Trophoblast cell (in vitro differentiated cells and primary cell): ENCODE measurements around the gene FGF22.

Experiments
- DNase-seq, 2 donors: peaks; one replicate each; pipeline ENCODE4 v3.0.0-alpha.2; 2016
- H2AFZ ChIP-seq: 2 replicates; pipeline ENCODE4 v1.6.1; 2013; ENCODE audit warnings: low read length, moderate library complexity, mild to moderate bottlenecking; ENCODE audit not compliant: insufficient read depth, poor library complexity
- H2AK5ac ChIP-seq: 2 replicates; pipeline ENCODE4 v1.6.1; 2013; ENCODE audit warnings: mild to moderate bottlenecking, low read length
- H2BK120ac ChIP-seq: 2 replicates; pipeline ENCODE4 v1.6.1; 2013; ENCODE audit warnings: low read length, mild to moderate bottlenecking, moderate library complexity; ENCODE audit not compliant: insufficient read depth, poor library complexity
- H2BK12ac ChIP-seq: 2 replicates; pipeline ENCODE4 v1.6.1; 2013; ENCODE audit warnings: mild to moderate bottlenecking, low read length, moderate library complexity
- H2BK5ac ChIP-seq: 2 replicates; pipeline ENCODE4 v1.6.1; 2013; ENCODE audit warnings: low read length, low read depth, moderate library complexity, mild to moderate bottlenecking; ENCODE audit not compliant: poor library complexity
- H3K14ac ChIP-seq: 2 replicates; pipeline ENCODE4 v1.6.1; 2013; ENCODE audit warnings: mild to moderate bottlenecking, low read length
- H3K18ac ChIP-seq: 2 replicates; pipeline ENCODE4 v1.6.1; 2013; ENCODE audit warnings: mild to moderate bottlenecking, low read length
- H3K23ac ChIP-seq: 2 replicates; pipeline ENCODE4 v1.6.1; 2013; ENCODE audit warnings: low read length
- H3K27ac ChIP-seq: 2 replicates; pipeline ENCODE4 v1.5.1; 2013; ENCODE audit warnings: low read depth, mild to moderate bottlenecking, inconsistent platforms, low read length, moderate library complexity
- H3K27me3 ChIP-seq: 2 replicates; pipeline ENCODE4 v1.6.1; 2013; ENCODE audit warnings: inconsistent platforms, mild to moderate bottlenecking, low read length, moderate library complexity; ENCODE audit not compliant: insufficient read depth
- H3K36me3 ChIP-seq, 2 experiments: 1 replicate in 1 of 2; 2 replicates in 1 of 2; pipeline ENCODE4 v1.6.1; 2013; ENCODE audit warnings: low read length in 2 of 2, mild to moderate bottlenecking in 2 of 2, moderate library complexity in 1 of 2; ENCODE audit not compliant: insufficient read depth in 2 of 2, control insufficient read depth in 1 of 2
- H3K4ac ChIP-seq: 2 replicates; pipeline ENCODE4 v1.6.1; 2013; ENCODE audit warnings: low read depth, mild to moderate bottlenecking, low read length, moderate library complexity
- H3K4me1 ChIP-seq, 2 experiments: 1 replicate in 1 of 2; 2 replicates in 1 of 2; pipeline ENCODE4 v1.6.1; 2013; ENCODE audit warnings: low read length in 2 of 2, mild to moderate bottlenecking in 2 of 2, moderate library complexity in 1 of 2; ENCODE audit not compliant: insufficient read depth in 2 of 2, control insufficient read depth in 1 of 2
- H3K4me2 ChIP-seq: 2 replicates; pipeline ENCODE4 v1.6.1; 2013; ENCODE audit warnings: inconsistent platforms, mild to moderate bottlenecking, low read length, moderate library complexity
- H3K4me3 ChIP-seq: 2 replicates; pipeline ENCODE4 v1.5.1; 2013; ENCODE audit warnings: mild to moderate bottlenecking, low read depth, low read length, inconsistent platforms
- H3K79me1 ChIP-seq: one replicate; pipeline ENCODE4 v1.6.1; 2013; ENCODE audit warnings: low read length
- H3K79me2 ChIP-seq: 2 replicates; pipeline ENCODE4 v1.6.1; 2013; ENCODE audit warnings: low read length, mild to moderate bottlenecking; ENCODE audit not compliant: control insufficient read depth, insufficient read depth, poor library complexity
- H3K9ac ChIP-seq: 2 replicates; pipeline ENCODE4 v1.6.1; 2013; ENCODE audit warnings: mild to moderate bottlenecking, low read length
- H3K9me3 ChIP-seq: 2 replicates; pipeline ENCODE4 v1.6.1; 2013; ENCODE audit warnings: low read depth, mild to moderate bottlenecking, control low read depth, inconsistent platforms, low read length; ENCODE audit not compliant: insufficient read depth
- H4K12ac ChIP-seq: 2 replicates; pipeline ENCODE4 v1.6.1; 2013; ENCODE audit warnings: low read depth, mild to moderate bottlenecking, low read length, moderate library complexity
- H4K8ac ChIP-seq: 2 replicates; pipeline ENCODE4 v1.6.1; 2013; ENCODE audit warnings: low read depth, mild to moderate bottlenecking, low read length, moderate library complexity
- H4K91ac ChIP-seq: one replicate; pipeline ENCODE4 v1.6.1; 2013; ENCODE audit warnings: low read depth, mild to moderate bottlenecking, low read length, moderate library complexity
- WGBS: extraction: QIAGEN DNeasy Blood & Tissue Kit; methylation state at CpG from one replicate; pipeline ENCODE4 v1.1.7; 2013; ENCODE audit warnings: missing lambda C conversion rate; ENCODE audit not compliant: insufficient read length, insufficient coverage; ENCODE audit errors: extremely low coverage; 5-methylcytosine and 5-hydroxymethylcytosine counted together

FGF22 gene

GRCh38 chr19:648305-648704 is 8.6 kb downstream of the FGF22 start:
- Histone ChIP-seq H4K12ac (no peak overlapping the region), H3K4me2 (no peak overlapping the region), H2BK5ac (no peak overlapping the region), H3K27me3 (no peaks in the 10 kb centered on the region), H2BK120ac (no peak overlapping the region), H4K91ac (no peak overlapping the region), H3K79me2 (peaks cover 1% of the 10 kb centered on the region), H3K79me1 (no peaks in the 10 kb centered on the region), H4K8ac (no peak overlapping the region), H3K9me3 (peaks cover 5% of the 10 kb centered on the region), H2BK12ac (no peak overlapping the region), H3K4me3 (no peak overlapping the region), H3K9ac (no peak overlapping the region), H3K4ac (no peak overlapping the region), H3K23ac (no peak overlapping the region), H3K14ac (no peak overlapping the region), H3K27ac (no peak overlapping the region), H2AK5ac (no peak overlapping the region), H3K18ac (no peak overlapping the region), H3K4me1 (no peaks in the 10 kb centered on the region), H3K36me3 (peaks cover 79 to 84% of the 10 kb centered on the region in 2 experiments), H2AFZ (no peak overlapping the region)
- WGBS = no CpG with 5 or more reads among the region's 29 CpGs
- no peak for DNase-seq

- H3K14ac ChIP-seq = no peak overlapping the region
- no peaks in the 10 kb centered on the region for H3K27me3 ChIP-seq
- H3K23ac ChIP-seq = no peak overlapping the region
- no peak overlapping the region for H3K27ac ChIP-seq
- DNase-seq = no peak
- H2AFZ ChIP-seq = no peak overlapping the region
- no peak overlapping the region for H2AK5ac ChIP-seq
- H3K4me3 ChIP-seq = no peak overlapping the region
- no peak overlapping the region for H4K12ac ChIP-seq
- peak overlapping the region; percentile 17 for H3K18ac ChIP-seq
- WGBS = no CpG with 5 or more reads among the region's 53 CpGs
- H4K91ac ChIP-seq = no peak overlapping the region
- peaks cover 5% of the 10 kb centered on the region for H3K9me3 ChIP-seq
- peaks cover 3% of the 10 kb centered on the region for H3K79me2 ChIP-seq
- H3K9ac ChIP-seq = no peak overlapping the region
- no peak overlapping the region for H3K4me2 ChIP-seq
- H3K79me1 ChIP-seq = no peaks in the 10 kb centered on the region
- H2BK120ac ChIP-seq = no peak overlapping the region
- H2BK12ac ChIP-seq = no peak overlapping the region
- no peak overlapping the region for H2BK5ac ChIP-seq
- H3K36me3 ChIP-seq = peaks cover 85 to 86% of the 10 kb centered on the region in 2 experiments
- H3K4ac ChIP-seq = no peak overlapping the region
- no peak overlapping the region for H4K8ac ChIP-seq
- H3K4me1 ChIP-seq = no peaks in the 10 kb centered on the region
Measured at GRCh38 chr19:648904-649801, 9.5 kb downstream of the FGF22 start.

GRCh38 chr19:650121-650520 is 10.4 kb downstream of the FGF22 start:
- Histone ChIP-seq H3K23ac (no peak overlapping the region), H3K4me2 (no peak overlapping the region), H3K14ac (no peak overlapping the region), H4K91ac (no peak overlapping the region), H3K18ac (no peak overlapping the region), H2AK5ac (no peak overlapping the region), H3K4me3 (no peak overlapping the region), H3K27ac (no peak overlapping the region), H3K9me3 (peaks cover 5% of the 10 kb centered on the region), H2BK12ac (no peak overlapping the region), H3K4ac (no peak overlapping the region), H4K12ac (no peak overlapping the region), H3K79me1 (no peaks in the 10 kb centered on the region), H4K8ac (no peak overlapping the region), H2BK120ac (no peak overlapping the region), H3K36me3 (peaks cover 81 to 82% of the 10 kb centered on the region in 2 experiments), H2AFZ (no peak overlapping the region), H3K79me2 (peaks cover 3% of the 10 kb centered on the region), H3K27me3 (no peaks in the 10 kb centered on the region), H3K9ac (no peak overlapping the region), H2BK5ac (no peak overlapping the region), H3K4me1 (no peaks in the 10 kb centered on the region)
- no CpG with 5 or more reads among the region's 11 CpGs for WGBS
- no peak for DNase-seq

- no peak overlapping the region for H3K14ac ChIP-seq
- H3K4me1 ChIP-seq = no peaks in the 10 kb centered on the region
- H2BK120ac ChIP-seq = no peak overlapping the region
- no peak overlapping the region for H3K18ac ChIP-seq
- H2BK5ac ChIP-seq = no peak overlapping the region
- no peak overlapping the region for H3K4me3 ChIP-seq
- peaks cover 81% of the 10 kb centered on the region in 2 experiments for H3K36me3 ChIP-seq
- no peak overlapping the region for H3K23ac ChIP-seq
- no peak overlapping the region for H3K4me2 ChIP-seq
- H4K8ac ChIP-seq = no peak overlapping the region
- H3K27me3 ChIP-seq = no peaks in the 10 kb centered on the region
- DNase-seq = no peak
- no peak overlapping the region for H3K4ac ChIP-seq
- H3K9me3 ChIP-seq = peaks cover 5% of the 10 kb centered on the region
- no peak overlapping the region for H2BK12ac ChIP-seq
- WGBS = no CpG with 5 or more reads among the region's 58 CpGs
- no peaks in the 10 kb centered on the region for H3K79me1 ChIP-seq
- H3K79me2 ChIP-seq = peaks cover 8% of the 10 kb centered on the region
- H3K9ac ChIP-seq = no peak overlapping the region
- H4K12ac ChIP-seq = no peak overlapping the region
- no peak overlapping the region for H4K91ac ChIP-seq
- no peak overlapping the region for H3K27ac ChIP-seq
- H2AK5ac ChIP-seq = no peak overlapping the region
- no peak overlapping the region for H2AFZ ChIP-seq
Measured at GRCh38 chr19:651114-651818, 11.6 kb downstream of the FGF22 start.
